Caco-2 (cell line): Measurements from ENCODE around the gene SETD1A. TPM values are rescaled to one million over a fixed set of nuclear protein-coding genes. Genes with fewer than 3 reads are reported as not detected.

Experiments used
- BruUV-seq: library from RNA; stranded (reverse); fragments of 400-500 nt; replicated peaks from 2 replicates; lab custom pipeline; 2021; lab: Mats Ljungman, UMichigan
- CTCF ChIA-PET: fragments of 300-600 bp; sonication (Branson Sonifier 250); formaldehyde crosslinking; loops from one replicate; lab custom pipeline; 2022; ENCODE audit warnings: antibody characterized with exemption; lab: Charles Lee
- POLR2A ChIA-PET: fragments of 300-600 bp; sonication (Branson Sonifier 250); formaldehyde crosslinking; loops from one replicate; lab custom pipeline; 2022; ENCODE audit warnings: antibody characterized with exemption; lab: Charles Lee
- DNase-seq, 2 experiments: peaks; one replicate each; pipeline versions ENCODE4 v3.0.0 to v3.0.0-alpha.2; 2020 to 2022
- H3K27me3 ChIP-seq: replicated peaks from 2 replicates; pipeline ENCODE4 v1.6.0; 2011; ENCODE audit warnings: low read length; ENCODE audit not compliant: control insufficient read depth, insufficient read depth
- H3K36me3 ChIP-seq: 2 replicates; pipeline ENCODE4 v1.5.1; 2011; ENCODE audit warnings: low read length; ENCODE audit not compliant: control insufficient read depth, insufficient read depth
- H3K4me1 ChIP-seq: fragments of 250-450 bp; sonication (Bioruptor Pico); 2 replicates; pipeline ENCODE4 v1.5.1; 2020; ENCODE audit warnings: mild to moderate bottlenecking
- H3K4me3 ChIP-seq: 2 replicates; pipeline ENCODE4 v1.5.1; 2011; ENCODE audit warnings: low read depth, mild to moderate bottlenecking, control low read depth, low read length
- H3K9me3 ChIP-seq: fragments of 250-450 bp; sonication (Bioruptor Pico); 2 replicates; pipeline ENCODE4 v1.5.1; 2020; ENCODE audit warnings: mild to moderate bottlenecking, moderate library complexity
- H3K27ac Mint-ChIP-seq: one replicate; pipeline ENCODE4 v1.8.0; 2022; ENCODE audit warnings: mixed read lengths; ENCODE audit not compliant: unreplicated experiment
- H3K27me3 Mint-ChIP-seq: one replicate; pipeline ENCODE4 v1.8.0; 2022; ENCODE audit warnings: mixed read lengths; ENCODE audit not compliant: insufficient read depth, unreplicated experiment
- H3K36me3 Mint-ChIP-seq: one replicate; pipeline ENCODE4 v1.8.0; 2022; ENCODE audit warnings: mild to moderate bottlenecking, mixed read lengths; ENCODE audit not compliant: insufficient read depth, unreplicated experiment
- H3K4me1 Mint-ChIP-seq: one replicate; pipeline ENCODE4 v1.8.0; 2022; ENCODE audit warnings: low read depth, mixed read lengths; ENCODE audit not compliant: unreplicated experiment
- H3K4me3 Mint-ChIP-seq: one replicate; pipeline ENCODE4 v1.8.0; 2022; ENCODE audit warnings: mild to moderate bottlenecking, moderate library complexity, mixed read lengths; ENCODE audit not compliant: unreplicated experiment
- H3K9me3 Mint-ChIP-seq: one replicate; pipeline ENCODE4 v1.8.0; 2022; ENCODE audit warnings: mixed read lengths; ENCODE audit not compliant: unreplicated experiment
- CTCF ChIP-seq, 2 experiments: fragments of 200-600 bp in 1 of 2; IDR thresholded peaks; 1 replicate in 1 of 2; 2 replicates in 1 of 2; pipeline versions ENCODE4 v1.5.1 to v1.8.0; 2011 to 2022; ENCODE audit warnings: antibody characterized with exemption in 1 of 2, control low read depth in 1 of 2, inconsistent platforms in 1 of 2, low read depth in 1 of 2, low read length in 1 of 2, mild to moderate bottlenecking in 1 of 2, moderate library complexity in 1 of 2; ENCODE audit not compliant: insufficient read depth in 1 of 2, severe bottlenecking in 1 of 2, unreplicated experiment in 1 of 2
- intact Hi-C: fragments of 100-400 bp; cut with micrococcal nuclease; formaldehyde crosslinking; loops from one replicate; pipeline ENCODE4 v1.10.0; 2022; ENCODE audit not compliant: unreplicated experiment
- total RNA-seq: library from RNA; stranded (reverse); gene quantifications from 2 replicates; pipeline ENCODE4 v1.2.3, GENCODE V29; 2022

The SETD1A gene
- total RNA-seq, 1 experiment from 2014 or later, result 21.5 TPM

GRCh38 chr16:31002862-31003341 is 45.3 kb downstream of the SETD1A start:
- CTCF ChIA-PET, result no interaction called here
- Histone ChIP-seq H3K4me3 (no peak overlapping the region), H3K36me3 (no peaks in the 10 kb centered on the region), H3K4me1 (peaks cover 15% of the 10 kb centered on the region), H3K27me3 (no peaks in the 10 kb centered on the region), H3K9me3 (no peaks in the 10 kb centered on the region)
- Mint-ChIP-seq H3K4me3 (no peak overlapping the region), H3K27ac (no peak overlapping the region), H3K27me3 (no peaks in the 10 kb centered on the region), H3K9me3 (no peaks in the 10 kb centered on the region), H3K36me3 (no peaks in the 10 kb centered on the region), H3K4me1 (peaks cover 12% of the 10 kb centered on the region)
- no peak for DNase-seq
- no TSS peak for BruUV-seq
- intact Hi-C loops, result no loop called here
- TF ChIP-seq CTCF (IDR thresholded peaks at IDR 0.05; ENCODE audit: insufficient read depth in 1 of 2, low read depth in 1 of 2, low read length in 1 of 2, severe bottlenecking in 1 of 2, unreplicated experiment in 1 of 2), result no peak
- POLR2A ChIA-PET, result no interaction called here

DNA sequence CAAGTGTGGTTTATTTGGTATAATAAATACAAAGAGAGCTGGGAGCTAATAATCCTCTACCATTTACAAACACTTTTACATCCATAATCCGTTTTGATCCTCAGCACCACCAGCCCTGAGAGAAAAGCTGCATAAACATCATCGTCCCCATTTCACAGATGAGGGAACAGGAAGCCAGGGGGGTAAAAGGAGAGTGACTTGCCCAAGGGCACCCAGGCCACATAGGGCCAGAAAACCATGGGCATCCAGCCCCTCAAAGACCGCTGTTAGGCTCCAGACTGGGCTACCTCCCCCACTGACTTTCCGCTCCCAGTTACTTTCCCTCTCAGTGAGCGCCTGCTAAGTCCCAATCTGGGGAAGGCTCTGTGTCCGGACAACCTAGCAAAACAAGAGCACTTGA is 46.2 kb downstream of the SETD1A start:
- intact Hi-C loops, result no loop called here
- Mint-ChIP-seq H3K27ac (no peak overlapping the region), H3K36me3 (no peaks in the 10 kb centered on the region), H3K4me1 (peaks cover 12% of the 10 kb centered on the region), H3K27me3 (no peaks in the 10 kb centered on the region), H3K4me3 (no peak overlapping the region), H3K9me3 (no peaks in the 10 kb centered on the region)
- BruUV-seq, result no TSS peak
- H3K9me3 ChIP-seq, result no peaks in the 10 kb centered on the region
- H3K36me3 ChIP-seq, result no peaks in the 10 kb centered on the region
- H3K4me3 ChIP-seq, result no peak overlapping the region
- ChIA-PET CTCF (no interaction called here), POLR2A (interaction anchor here (0.6 kb wide), 1 partner anchor 177 kb away, joined by 6 read pairs; no protein-coding TSS in a partner anchor)
- DNase-seq, result no peak
- no peaks in the 10 kb centered on the region for H3K27me3 ChIP-seq
- peaks cover 7% of the 10 kb centered on the region; the same call in 1 of the 2 replicates for H3K4me1 ChIP-seq
- TF ChIP-seq CTCF (IDR thresholded peaks at IDR 0.05; ENCODE audit: insufficient read depth in 1 of 2, low read depth in 1 of 2, low read length in 1 of 2, severe bottlenecking in 1 of 2, unreplicated experiment in 1 of 2), result no peak

GRCh38 chr16:31004658-31005057 is 47.1 kb downstream of the SETD1A start:
- H3K4me1 ChIP-seq, result no peaks in the 10 kb centered on the region
- no peak overlapping the region for H3K27ac Mint-ChIP-seq
- H3K27me3 ChIP-seq, result no peaks in the 10 kb centered on the region
- H3K4me3 ChIP-seq, result no peak overlapping the region
- H3K27me3 Mint-ChIP-seq, result peaks cover under 1% of the 10 kb centered on the region
- no peaks in the 10 kb centered on the region for H3K36me3 Mint-ChIP-seq
- H3K4me1 Mint-ChIP-seq, result peaks cover 12% of the 10 kb centered on the region
- ChIA-PET POLR2A (no interaction called here), CTCF (no interaction called here)
- no peak for TF ChIP-seq CTCF (IDR thresholded peaks at IDR 0.05; ENCODE audit: insufficient read depth in 1 of 2, low read depth in 1 of 2, low read length in 1 of 2, severe bottlenecking in 1 of 2, unreplicated experiment in 1 of 2)
- H3K36me3 ChIP-seq, result no peaks in the 10 kb centered on the region
- no peak for DNase-seq
- no peaks in the 10 kb centered on the region for H3K9me3 Mint-ChIP-seq
- H3K4me3 Mint-ChIP-seq, result no peak overlapping the region
- no peaks in the 10 kb centered on the region for H3K9me3 ChIP-seq
- BruUV-seq, result no TSS peak
- intact Hi-C loops, result no loop called here
